Measurements from ENCODE around the gene POLN.

GRCh38 chr4:2256781-2257191, 14.9 kb upstream of the POLN start:
- TF ChIP-seq CTCF (IDR thresholded peaks at IDR 0.05; ENCODE audit: low read depth, low read length) (no peak), MAX (IDR thresholded peaks at IDR 0.05; ENCODE audit: low read depth, low read length) (no peak), POLR2A (IDR thresholded peaks at IDR 0.05; ENCODE audit: extremely low read depth, insufficient read length) (no peak), MYC (IDR thresholded peaks at IDR 0.05; ENCODE audit: low read depth, low read length) (no peak)
